HG02981 (cell line): ENCODE measurements around the gene BAZ2A.
A peak's percentile ranks its signal among the peaks of the same experiment; 100 is the strongest.
"Not testable (repeated sequence)": the region's sequence is repeated elsewhere in the genome, so short reads cannot be mapped to it uniquely, and the experiment has no call there.

Experiments
- ATAC-seq: cut with Tn5 transposase; IDR thresholded peaks from one replicate; pipeline ENCODE4 v1.9.1; 2021; ENCODE audit warnings: mild to moderate bottlenecking, moderate library complexity; ENCODE audit not compliant: unreplicated experiment

BAZ2A gene

GRCh38 chr12:56599041-56599440 lies 31.1 kb downstream of the BAZ2A start:
- no peak for ATAC-seq

GRCh38 chr12:56596815-56597214 lies 33.3 kb downstream of the BAZ2A start:
- no peak for ATAC-seq

GRCh38 chr12:56593909-56594621 lies 36.1 kb downstream of the BAZ2A start:
- no peak for ATAC-seq

GRCh38 chr12:56591961-56592360 lies 38.2 kb downstream of the BAZ2A start:
- no peak for ATAC-seq

GRCh38 chr12:56591126-56591525 lies 39.0 kb downstream of the BAZ2A start:
- no peak for ATAC-seq

DNA sequence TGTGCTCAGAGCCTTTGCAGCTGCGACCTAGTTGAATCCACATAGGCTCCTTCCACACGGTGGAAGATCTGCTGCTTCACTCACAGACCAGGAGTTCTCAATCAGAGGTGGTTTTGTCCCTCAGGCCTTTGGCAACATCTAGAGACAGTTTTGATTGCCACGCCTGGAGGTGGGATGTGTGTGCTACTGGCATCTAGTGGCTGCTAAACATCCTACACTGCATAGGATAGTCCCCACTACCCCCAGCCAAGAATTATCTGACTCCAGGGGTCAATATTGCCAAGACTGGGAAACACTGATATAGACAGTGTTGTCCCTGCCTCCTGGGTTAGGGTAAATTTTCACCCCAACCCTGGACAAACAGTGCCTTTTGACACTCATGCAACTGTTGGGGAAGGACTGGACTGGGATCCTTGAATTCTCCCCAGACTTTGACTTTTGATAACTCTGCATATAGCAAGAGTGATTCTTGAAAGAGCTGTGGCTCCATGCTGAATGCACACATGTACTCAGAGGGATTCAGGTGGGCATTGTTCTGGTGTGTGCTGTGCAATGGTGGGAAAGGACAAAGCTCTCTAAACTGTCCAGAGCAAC lies 39.8 kb downstream of the BAZ2A start:
- ATAC-seq = peak; percentile 54

GRCh38 chr12:56589783-56590182 lies 40.3 kb downstream of the BAZ2A start:
- ATAC-seq = no peak

DNA sequence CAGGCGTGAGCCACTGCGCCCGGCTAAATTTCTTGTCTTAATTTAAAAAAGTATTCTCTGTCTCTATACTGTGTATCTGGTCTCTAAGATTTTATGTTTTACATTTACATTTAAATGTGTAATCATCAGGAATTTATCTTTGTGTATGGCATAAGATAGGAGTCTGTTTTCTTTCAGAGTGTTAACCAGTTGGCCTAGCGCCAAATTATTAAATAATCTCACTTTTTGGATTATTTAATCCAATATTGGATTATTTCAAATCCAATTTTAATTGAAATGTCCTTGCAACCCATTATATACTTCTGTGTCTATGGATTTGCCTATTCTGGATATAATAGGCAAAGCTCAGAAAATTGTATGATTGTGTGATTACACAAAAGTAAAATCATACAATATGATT lies 45.0 kb downstream of the BAZ2A start:
- no peak for ATAC-seq

DNA sequence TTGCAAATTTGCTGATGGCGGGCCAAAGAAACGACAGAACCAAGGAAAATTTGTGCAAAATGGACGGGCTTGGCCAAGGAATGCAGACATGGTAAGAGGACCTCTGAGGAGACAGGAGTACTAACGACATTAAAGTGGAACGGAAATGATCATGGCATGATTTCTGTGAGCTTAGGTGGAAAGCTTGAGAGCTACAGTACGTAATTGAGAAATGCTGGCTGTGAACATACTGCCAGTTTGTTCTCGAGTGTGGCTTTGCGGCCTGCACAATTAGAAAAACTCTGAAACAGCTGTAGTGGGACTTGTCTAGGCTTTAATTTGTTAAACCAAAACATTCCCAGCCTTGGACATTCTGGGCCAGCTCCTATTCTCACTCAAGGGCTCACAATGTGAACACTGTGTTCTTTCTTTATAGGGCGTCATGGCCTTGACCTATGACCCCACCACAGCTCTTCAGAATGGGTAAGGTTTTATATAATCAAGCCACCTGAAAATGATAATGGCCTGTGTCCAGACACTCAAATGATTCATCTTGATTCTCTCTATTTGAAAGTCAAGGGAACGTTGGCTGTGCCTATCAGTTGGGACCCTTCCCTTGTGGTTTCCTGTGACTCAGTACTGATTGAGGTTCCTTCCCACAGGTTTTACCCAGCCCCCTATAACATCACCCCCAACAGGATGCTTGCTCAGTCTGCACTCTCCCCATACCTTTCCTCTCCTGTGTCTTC lies 48.5 kb downstream of the BAZ2A start:
- ATAC-seq = no peak

GRCh38 chr12:56578983-56579546 lies 51.1 kb downstream of the BAZ2A start:
- ATAC-seq = no peak

GRCh38 chr12:56577248-56577647 lies 52.9 kb downstream of the BAZ2A start:
- ATAC-seq = not testable (repeated sequence)

- no peak for ATAC-seq
Measured at GRCh38 chr12:56574210-56574609, 55.9 kb downstream of the BAZ2A start.

- ATAC-seq = no peak
Measured at GRCh38 chr12:56572288-56572687, 57.8 kb downstream of the BAZ2A start.

- ATAC-seq = no peak
Measured at GRCh38 chr12:56571121-56571520, 59.0 kb downstream of the BAZ2A start.

DNA sequence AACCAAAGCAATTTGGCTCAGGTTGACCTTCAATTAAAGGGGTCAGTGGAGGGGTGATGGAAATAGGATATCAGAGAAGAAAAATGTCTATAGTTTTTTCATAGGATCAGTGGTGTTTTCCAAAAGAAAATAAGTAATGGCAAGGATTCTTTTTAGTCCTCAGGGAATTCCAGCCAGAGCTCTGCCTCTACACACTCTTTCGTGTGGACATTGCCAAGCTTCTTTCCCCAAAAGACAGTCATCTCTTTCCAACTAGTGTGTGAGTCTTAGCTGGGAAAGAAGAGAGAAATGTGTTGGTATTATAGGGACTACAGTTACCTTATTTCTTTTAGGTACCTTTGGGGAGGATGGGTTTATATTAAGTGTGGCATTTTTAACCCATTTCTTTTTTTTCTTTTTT lies 62.0 kb downstream of the BAZ2A start:
- no peak for ATAC-seq

- ATAC-seq = no peak
Measured at GRCh38 chr12:56565510-56566101, 64.5 kb downstream of the BAZ2A start.

DNA sequence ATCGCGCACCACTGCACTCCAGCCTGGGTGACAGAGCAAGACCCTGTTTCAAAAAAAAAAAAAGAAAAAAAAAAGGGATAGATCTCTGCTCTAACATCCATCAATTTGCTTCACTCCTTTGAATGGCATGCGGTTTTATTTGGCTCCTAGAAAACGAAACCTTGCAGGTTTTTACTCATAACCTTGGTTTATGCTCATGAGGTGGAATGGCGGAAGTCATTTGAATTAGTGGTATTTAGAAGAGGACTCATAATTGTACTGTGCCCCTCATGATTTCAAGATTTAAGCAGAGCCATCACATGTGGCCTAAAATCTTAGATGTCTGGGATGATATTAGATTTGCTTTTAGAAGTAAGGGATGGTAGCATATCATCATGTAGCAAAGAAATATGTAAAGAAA lies 79.1 kb downstream of the BAZ2A start:
- ATAC-seq = no peak

DNA sequence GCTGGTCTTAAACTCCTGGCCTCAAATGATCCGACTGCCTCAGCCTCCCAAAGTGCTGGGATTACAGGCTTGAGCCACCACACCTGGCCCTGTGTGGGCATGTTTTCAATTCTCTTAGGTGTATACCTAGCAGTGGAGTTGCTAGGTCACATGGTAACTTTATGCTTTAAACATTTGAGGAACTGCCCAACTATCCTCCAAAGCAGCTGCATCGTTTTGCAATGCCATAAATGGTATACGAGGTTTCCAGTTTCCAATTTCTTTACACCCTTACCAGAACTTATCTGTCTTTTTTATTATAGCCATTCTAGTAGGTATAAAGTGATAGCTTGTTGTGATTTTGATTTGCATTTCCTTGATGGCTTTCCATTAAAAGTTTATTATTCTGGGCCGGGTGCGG lies 83.4 kb downstream of the BAZ2A start:
- ATAC-seq = no peak
